Upper lobe of left lung (tissue), 6 donors: ENCODE results near the gene NT5C. TPM values are rescaled to one million over a fixed set of nuclear protein-coding genes. Genes with fewer than 3 reads are reported as not detected.
A peak's percentile ranks its signal among the peaks of the same experiment; 100 is the strongest.
"Not testable (repeated sequence)": the region's sequence is repeated elsewhere in the genome, so short reads cannot be mapped to it uniquely, and the experiment has no call there.

Experiments used
- ATAC-seq, 2 donors: fragments of 200-7000 bp; cut with Tn5 transposase; one replicate each; pipeline ENCODE4 v1.9.1; 2022; ENCODE audit warnings: mild to moderate bottlenecking in 2 of 2, moderate library complexity in 2 of 2; ENCODE audit not compliant: low FRiP score in 2 of 2
- DNase-seq, 2 donors: peaks; one replicate each; pipeline ENCODE4 v3.0.0-alpha.2; 2019 to 2020
- H3K27ac ChIP-seq, 4 donors: fragments of 200-600 bp; sonication (generic); one replicate each; pipeline ENCODE4 v1.5.1; 2016 to 2019
- H3K27me3 ChIP-seq, 4 donors: fragments of 200-600 bp; sonication (generic); one replicate each; pipeline ENCODE4 v1.5.1; 2017 to 2019
- H3K36me3 ChIP-seq, 4 donors: fragments of 200-600 bp; sonication (generic); one replicate each; pipeline ENCODE4 v1.5.1; 2016 to 2019
- H3K4me1 ChIP-seq, 4 donors: fragments of 200-600 bp; sonication (generic); one replicate each; pipeline ENCODE4 v1.5.1; 2018 to 2019
- H3K4me3 ChIP-seq, 4 donors: fragments of 200-600 bp; sonication (generic); one replicate each; pipeline ENCODE4 v1.5.1; 2017 to 2019; ENCODE audit warnings: mild to moderate bottlenecking in 2 of 4, moderate library complexity in 1 of 4
- H3K9me3 ChIP-seq, 4 donors: fragments of 200-600 bp; sonication (generic); one replicate each; pipeline ENCODE4 v1.5.1; 2018 to 2019
- EP300 ChIP-seq, 4 donors: sonication (generic); formaldehyde crosslinking; IDR thresholded peaks; one replicate each; pipeline ENCODE4 v1.5.1; 2017; ENCODE audit warnings: antibody characterized with exemption in 4 of 4, control low read depth in 2 of 4
- POLR2A ChIP-seq, 4 donors: fragments of 450-650 bp; IDR thresholded peaks; one replicate each; pipeline ENCODE4 v1.5.1; 2016 to 2017; ENCODE audit warnings: antibody characterized with exemption in 4 of 4, mild to moderate bottlenecking in 2 of 4
- POLR2AphosphoS5 ChIP-seq, 2 donors: sonication (generic); formaldehyde crosslinking; IDR thresholded peaks; one replicate each; pipeline ENCODE4 v1.5.1; 2017; ENCODE audit warnings: antibody characterized with exemption in 2 of 2
- WGBS, 2 donors: methylation state at CpG; one replicate each; pipeline ENCODE4 v1.1.5; 2017 to 2018; 5-methylcytosine and 5-hydroxymethylcytosine counted together
- total RNA-seq, 6 donors: library from RNA; depleted of rRNA in 4 of 6; stranded (reverse); fragments of >200 nt in 4 of 6; gene quantifications; one replicate each; pipeline versions ENCODE4 v1.1.0 to v1.2.1, GENCODE V29; 2016 to 2021
- TF ChIP-seq, protein P1 (sequence below), 6 experiments: fragments of 450-650 bp in 4 of 6; fragments of 200-600 bp in 2 of 6; sonication (generic) in 2 of 6; IDR thresholded peaks; one replicate each; pipeline ENCODE4 v1.5.1; 2016 to 2019; ENCODE audit warnings: antibody characterized with exemption in 6 of 6
- donor health status: DM: no; HTN: no; CAD: no; lungs with moderate emphysema.
- donor health status: DM: no; HTN: yes; CAD: no; lungs with severe emphysema.

The NT5C gene
- total RNA-seq, 6 donors from 2014 or later = 46.4 to 113 (median 76.6) TPM

DNA sequence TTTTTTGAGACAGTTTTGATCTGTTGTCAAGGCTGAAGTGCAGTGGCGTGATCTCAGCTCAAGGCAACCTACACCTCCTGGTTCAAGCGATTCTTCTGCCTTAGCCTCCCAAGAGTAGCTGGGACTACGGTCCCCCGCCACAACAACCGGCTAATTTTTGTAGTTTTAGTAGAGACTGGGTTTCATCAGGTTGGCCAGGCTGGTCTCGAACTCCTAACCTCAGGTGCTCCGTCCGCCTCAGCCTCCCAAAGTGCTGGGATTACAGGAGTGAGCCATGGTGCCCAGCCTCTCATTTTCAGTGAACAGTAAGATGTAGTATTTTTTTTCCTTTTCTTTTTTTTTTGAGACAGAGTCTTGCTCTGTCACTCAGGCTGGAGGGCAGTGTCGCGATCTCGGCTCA is 43.5 kb upstream of the NT5C start:
- Histone ChIP-seq H3K27me3 (no peaks in the 10 kb centered on the region), H3K4me1 (peaks cover 4 to 20% (median 7%) of the 10 kb centered on the region in 4 donors), H3K27ac (no peak overlapping the region), H3K4me3 (no peak overlapping the region), H3K36me3 (peaks cover 0 to 80% (median 75%) of the 10 kb centered on the region in 4 donors), H3K9me3 (no peaks in the 10 kb centered on the region)
- no peak for DNase-seq
- ATAC-seq = no peak
- WGBS, 2 donors = 95 to 98% methylated on average over 11 of the region's 11 CpGs
- TF ChIP-seq EP300 (IDR thresholded peaks at IDR 0.05) = no peak
- no peak for TF ChIP-seq POLR2A (IDR thresholded peaks at IDR 0.05)
- TF ChIP-seq POLR2AphosphoS5 (IDR thresholded peaks at IDR 0.05) = no peak
- TF ChIP-seq, protein P1, sequence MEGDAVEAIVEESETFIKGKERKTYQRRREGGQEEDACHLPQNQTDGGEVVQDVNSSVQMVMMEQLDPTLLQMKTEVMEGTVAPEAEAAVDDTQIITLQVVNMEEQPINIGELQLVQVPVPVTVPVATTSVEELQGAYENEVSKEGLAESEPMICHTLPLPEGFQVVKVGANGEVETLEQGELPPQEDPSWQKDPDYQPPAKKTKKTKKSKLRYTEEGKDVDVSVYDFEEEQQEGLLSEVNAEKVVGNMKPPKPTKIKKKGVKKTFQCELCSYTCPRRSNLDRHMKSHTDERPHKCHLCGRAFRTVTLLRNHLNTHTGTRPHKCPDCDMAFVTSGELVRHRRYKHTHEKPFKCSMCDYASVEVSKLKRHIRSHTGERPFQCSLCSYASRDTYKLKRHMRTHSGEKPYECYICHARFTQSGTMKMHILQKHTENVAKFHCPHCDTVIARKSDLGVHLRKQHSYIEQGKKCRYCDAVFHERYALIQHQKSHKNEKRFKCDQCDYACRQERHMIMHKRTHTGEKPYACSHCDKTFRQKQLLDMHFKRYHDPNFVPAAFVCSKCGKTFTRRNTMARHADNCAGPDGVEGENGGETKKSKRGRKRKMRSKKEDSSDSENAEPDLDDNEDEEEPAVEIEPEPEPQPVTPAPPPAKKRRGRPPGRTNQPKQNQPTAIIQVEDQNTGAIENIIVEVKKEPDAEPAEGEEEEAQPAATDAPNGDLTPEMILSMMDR (IDR thresholded peaks at IDR 0.05) = no peak

GRCh38 chr17:75173526-75173925 is 42.0 kb upstream of the NT5C start:
- peak in 1 of 2 donors; percentile 31 for DNase-seq
- no peaks in the 10 kb centered on the region for H3K27me3 ChIP-seq
- no peak overlapping the region for H3K4me3 ChIP-seq
- H3K36me3 ChIP-seq = peaks cover 0 to 80% (median 73%) of the 10 kb centered on the region in 4 donors
- 76 to 87% methylated on average over 4 of the region's 4 CpGs for WGBS, 2 donors
- peak overlapping the region in 1 of 4 donors; percentile 9 for H3K27ac ChIP-seq
- peaks cover 0 to 10% (median 3%) of the 10 kb centered on the region in 4 donors for H3K4me1 ChIP-seq
- no peak for ATAC-seq
- TF ChIP-seq EP300 (IDR thresholded peaks at IDR 0.05) = no peak
- TF ChIP-seq POLR2A (IDR thresholded peaks at IDR 0.05) = no peak
- TF ChIP-seq POLR2AphosphoS5 (IDR thresholded peaks at IDR 0.05) = no peak
- no peaks in the 10 kb centered on the region for H3K9me3 ChIP-seq

DNA sequence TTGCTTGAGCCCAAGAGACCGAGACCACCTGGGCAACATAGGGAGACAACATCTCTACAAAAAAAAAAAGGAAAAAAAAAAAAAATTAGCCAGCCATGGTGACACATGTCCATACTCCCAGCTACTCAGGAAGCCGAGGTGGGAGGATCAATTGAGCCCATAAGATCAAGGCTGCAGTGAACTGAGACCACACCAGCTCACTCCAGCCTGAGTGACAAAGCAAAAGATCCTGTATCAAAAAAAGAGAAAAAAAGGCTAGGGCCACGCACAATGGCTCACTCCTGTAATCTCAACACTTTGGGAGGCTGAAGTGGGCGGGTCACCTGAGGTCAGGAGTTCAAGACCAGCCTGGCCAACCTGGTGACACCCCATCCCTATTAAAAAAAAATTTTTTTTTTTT is 37.5 kb upstream of the NT5C start:
- 89 to 90% methylated on average over 4 of the region's 4 CpGs for WGBS, 2 donors
- no peak for DNase-seq

GRCh38 chr17:75164606-75165005 is 33.1 kb upstream of the NT5C start:
- 95 to 96% methylated on average over 15 of the region's 15 CpGs for WGBS, 2 donors
- not testable (repeated sequence) for DNase-seq, H3K27me3 ChIP-seq, ATAC-seq, H3K4me3 ChIP-seq, H3K27ac ChIP-seq, H3K9me3 ChIP-seq, H3K4me1 ChIP-seq
- H3K36me3 ChIP-seq = peaks cover 0 to 66% (median 32%) of the 10 kb centered on the region in 4 donors

More for the DNA sequence above, 37.5 kb upstream of the NT5C start:
- Histone ChIP-seq H3K9me3 (no peaks in the 10 kb centered on the region), H3K27ac (no peak overlapping the region), H3K4me1 (peaks cover 0 to 7% (median 3%) of the 10 kb centered on the region in 4 donors), H3K4me3 (no peak overlapping the region), H3K36me3 (peaks cover 0 to 82% (median 61%) of the 10 kb centered on the region in 4 donors), H3K27me3 (no peaks in the 10 kb centered on the region)
- ATAC-seq = no peak
- TF ChIP-seq POLR2A (IDR thresholded peaks at IDR 0.05) (no peak), POLR2AphosphoS5 (IDR thresholded peaks at IDR 0.05) (no peak), EP300 (IDR thresholded peaks at IDR 0.05) (no peak)
- TF ChIP-seq, protein P1 (IDR thresholded peaks at IDR 0.05) = no peak

- no peak for ATAC-seq
- DNase-seq = no peak
- no peaks in the 10 kb centered on the region for H3K27me3 ChIP-seq
- TF ChIP-seq, protein P1 (IDR thresholded peaks at IDR 0.05) = no peak
- TF ChIP-seq EP300 (IDR thresholded peaks at IDR 0.05) = no peak
- TF ChIP-seq POLR2A (IDR thresholded peaks at IDR 0.05) = no peak
- no peak for TF ChIP-seq POLR2AphosphoS5 (IDR thresholded peaks at IDR 0.05)
- H3K36me3 ChIP-seq = peaks cover 0 to 51% (median 27%) of the 10 kb centered on the region in 4 donors
- no peak overlapping the region for H3K27ac ChIP-seq
- no peak overlapping the region for H3K4me3 ChIP-seq
- no peaks in the 10 kb centered on the region for H3K4me1 ChIP-seq
- H3K9me3 ChIP-seq = no peaks in the 10 kb centered on the region
- 82 to 86% methylated on average over 5 of the region's 5 CpGs for WGBS, 2 donors
Measured at GRCh38 chr17:75163074-75163473, 31.5 kb upstream of the NT5C start.

GRCh38 chr17:75160211-75160610 is 28.7 kb upstream of the NT5C start:
- Histone ChIP-seq H3K36me3 (peaks cover 0 to 24% (median 8%) of the 10 kb centered on the region in 4 donors), H3K27me3 (no peaks in the 10 kb centered on the region), H3K27ac (no peak overlapping the region), H3K4me3 (no peak overlapping the region), H3K9me3 (no peaks in the 10 kb centered on the region), H3K4me1 (peaks cover 0 to under 1% (median 0%) of the 10 kb centered on the region in 4 donors)
- DNase-seq (no peak), ATAC-seq (no peak)
- 90 to 92% methylated on average over 5 of the region's 5 CpGs for WGBS, 2 donors
- TF ChIP-seq POLR2AphosphoS5 (IDR thresholded peaks at IDR 0.05) (no peak), EP300 (IDR thresholded peaks at IDR 0.05) (no peak), POLR2A (IDR thresholded peaks at IDR 0.05) (no peak)
- TF ChIP-seq, protein P1 (IDR thresholded peaks at IDR 0.05) = no peak
